Stimulated activated memory B cell treated with anti-CD40 and anti-IgM and Interleukin-4, amounts not matched to agents 10 μg/mL and 1 μg/mL and 100 μg/mL, for 72 hours (primary cell): ENCODE data around the gene LY6G6C.

Source experiments
- ATAC-seq: fragments of 150-1000 bp; cut with Tn5 transposase; 2 replicates; pipeline ENCODE4 v1.10.0; 2021
- H3K27ac Mint-ChIP-seq: one replicate; pipeline ENCODE4 v1.8.0; 2022; ENCODE audit warnings: mild to moderate bottlenecking, mixed read lengths
- H3K27me3 Mint-ChIP-seq: one replicate; pipeline ENCODE4 v1.8.0; 2022; ENCODE audit warnings: mixed read lengths
- H3K36me3 Mint-ChIP-seq: one replicate; pipeline ENCODE4 v1.8.0; 2022; ENCODE audit warnings: mixed read lengths
- H3K4me1 Mint-ChIP-seq: one replicate; pipeline ENCODE4 v1.8.0; 2022; ENCODE audit warnings: mixed read lengths
- H3K4me3 Mint-ChIP-seq: one replicate; pipeline ENCODE4 v1.8.0; 2022; ENCODE audit warnings: mild to moderate bottlenecking, moderate library complexity, mixed read lengths
- H3K9me3 Mint-ChIP-seq: one replicate; pipeline ENCODE4 v1.8.0; 2022; ENCODE audit warnings: mixed read lengths

Gene LY6G6C

GRCh38 chr6:31707701-31708100 lies 13.8 kb downstream of the LY6G6C start:
- Mint-ChIP-seq H3K27ac (no peak overlapping the region), H3K9me3 (no peaks in the 10 kb centered on the region), H3K4me3 (no peak overlapping the region), H3K4me1 (peaks cover 23% of the 10 kb centered on the region), H3K27me3 (no peaks in the 10 kb centered on the region), H3K36me3 (no peaks in the 10 kb centered on the region)
- ATAC-seq = no peak

- Mint-ChIP-seq H3K9me3 (no peaks in the 10 kb centered on the region), H3K4me1 (peaks cover 23% of the 10 kb centered on the region), H3K27me3 (no peaks in the 10 kb centered on the region), H3K36me3 (no peaks in the 10 kb centered on the region), H3K4me3 (no peak within 1 kb of the TSS), H3K27ac (no peak within 1 kb of the TSS)
- ATAC-seq = no peak
Observed at GRCh38 chr6:31706599-31706998, 14.9 kb downstream of the LY6G6C start, which contains the start of gene LY6G6F. Gene LY6G6F (plus strand): TSS chr6:31706866. CDS start chr6:31706907, 41 bp downstream.

GRCh38 chr6:31705931-31706330 lies 15.6 kb downstream of the LY6G6C start:
- Mint-ChIP-seq H3K4me3 (no peak overlapping the region), H3K27me3 (no peaks in the 10 kb centered on the region), H3K27ac (no peak overlapping the region), H3K4me1 (peaks cover 24% of the 10 kb centered on the region), H3K9me3 (no peaks in the 10 kb centered on the region), H3K36me3 (no peaks in the 10 kb centered on the region)
- no peak for ATAC-seq

- Mint-ChIP-seq H3K27ac (peak within 1 kb of the TSS; percentile 96), H3K4me3 (peak within 1 kb of the TSS; percentile 100), H3K27me3 (no peaks in the 10 kb centered on the region), H3K4me1 (peaks cover 20% of the 10 kb centered on the region), H3K9me3 (no peaks in the 10 kb centered on the region), H3K36me3 (no peaks in the 10 kb centered on the region)
- peak; percentile 99 for ATAC-seq
Observed at GRCh38 chr6:31702819-31703716, 18.5 kb downstream of the LY6G6C start, which contains the start of gene ABHD16A. Gene ABHD16A (minus strand): TSS chr6:31703324. CDS start chr6:31703281, 43 bp downstream.

GRCh38 chr6:31702405-31702818 lies 19.1 kb downstream of the LY6G6C start:
- peak; percentile 4 for ATAC-seq
- Mint-ChIP-seq H3K36me3 (peaks cover 5% of the 10 kb centered on the region), H3K4me1 (peaks cover 27% of the 10 kb centered on the region), H3K4me3 (peak overlapping the region; percentile 100), H3K27ac (peak overlapping the region; percentile 96), H3K27me3 (no peaks in the 10 kb centered on the region), H3K9me3 (no peaks in the 10 kb centered on the region)

- H3K4me3 Mint-ChIP-seq = peak overlapping the region; percentile 100
- ATAC-seq = no peak
- H3K9me3 Mint-ChIP-seq = no peaks in the 10 kb centered on the region
- H3K27ac Mint-ChIP-seq = peak overlapping the region; percentile 96
- H3K27me3 Mint-ChIP-seq = no peaks in the 10 kb centered on the region
- peaks cover 30% of the 10 kb centered on the region for H3K4me1 Mint-ChIP-seq
- peaks cover 10% of the 10 kb centered on the region for H3K36me3 Mint-ChIP-seq
Observed at GRCh38 chr6:31701666-31702404, 19.7 kb downstream of the LY6G6C start.

- H3K4me3 Mint-ChIP-seq = no peak overlapping the region
Observed at GRCh38 chr6:31700740-31701401, 20.7 kb downstream of the LY6G6C start.

GRCh38 chr6:31697555-31697954 lies 24.0 kb downstream of the LY6G6C start:
- Mint-ChIP-seq H3K27ac (peak overlapping the region; percentile 23), H3K4me3 (no peak overlapping the region), H3K9me3 (no peaks in the 10 kb centered on the region), H3K36me3 (peaks cover 24% of the 10 kb centered on the region), H3K4me1 (peaks cover 33% of the 10 kb centered on the region), H3K27me3 (no peaks in the 10 kb centered on the region)
- no peak for ATAC-seq

More at GRCh38 chr6:31700740-31701401, 20.7 kb downstream of the LY6G6C start:
- H3K27ac Mint-ChIP-seq = peak overlapping the region; percentile 96
- H3K9me3 Mint-ChIP-seq = no peaks in the 10 kb centered on the region
- H3K4me1 Mint-ChIP-seq = peaks cover 30% of the 10 kb centered on the region
- H3K36me3 Mint-ChIP-seq = peaks cover 17% of the 10 kb centered on the region
- ATAC-seq = no peak
- H3K27me3 Mint-ChIP-seq = no peaks in the 10 kb centered on the region

GRCh38 chr6:31693535-31693934 lies 28.0 kb downstream of the LY6G6C start:
- Mint-ChIP-seq H3K9me3 (no peaks in the 10 kb centered on the region), H3K4me1 (peaks cover 37% of the 10 kb centered on the region), H3K36me3 (peaks cover 55% of the 10 kb centered on the region), H3K4me3 (no peak overlapping the region), H3K27me3 (no peaks in the 10 kb centered on the region), H3K27ac (no peak overlapping the region)
- ATAC-seq = no peak

GRCh38 chr6:31692886-31693285 lies 28.7 kb downstream of the LY6G6C start:
- Mint-ChIP-seq H3K27me3 (no peaks in the 10 kb centered on the region), H3K36me3 (peaks cover 57% of the 10 kb centered on the region), H3K4me1 (peaks cover 35% of the 10 kb centered on the region), H3K4me3 (no peak overlapping the region), H3K27ac (no peak overlapping the region), H3K9me3 (no peaks in the 10 kb centered on the region)
- ATAC-seq = no peak

GRCh38 chr6:31692353-31692752 lies 29.2 kb downstream of the LY6G6C start:
- H3K4me3 Mint-ChIP-seq = no peak overlapping the region
- H3K27ac Mint-ChIP-seq = no peak overlapping the region
- H3K36me3 Mint-ChIP-seq = peaks cover 57% of the 10 kb centered on the region
- no peaks in the 10 kb centered on the region for H3K9me3 Mint-ChIP-seq
- ATAC-seq = no peak
- no peaks in the 10 kb centered on the region for H3K27me3 Mint-ChIP-seq
- H3K4me1 Mint-ChIP-seq = peaks cover 30% of the 10 kb centered on the region

GRCh38 chr6:31691564-31692108 lies 29.9 kb downstream of the LY6G6C start:
- Mint-ChIP-seq H3K36me3 (peaks cover 54% of the 10 kb centered on the region), H3K27me3 (no peaks in the 10 kb centered on the region), H3K9me3 (no peaks in the 10 kb centered on the region), H3K4me1 (peaks cover 28% of the 10 kb centered on the region), H3K4me3 (no peak overlapping the region), H3K27ac (no peak overlapping the region)
- ATAC-seq = no peak

- Mint-ChIP-seq H3K4me3 (no peak overlapping the region), H3K4me1 (peaks cover 28% of the 10 kb centered on the region), H3K27me3 (no peaks in the 10 kb centered on the region), H3K9me3 (no peaks in the 10 kb centered on the region), H3K27ac (no peak overlapping the region), H3K36me3 (peaks cover 54% of the 10 kb centered on the region)
- ATAC-seq = no peak
Observed at GRCh38 chr6:31691078-31691463, 30.5 kb downstream of the LY6G6C start.

GRCh38 chr6:31690231-31691077 lies 31.1 kb downstream of the LY6G6C start:
- Mint-ChIP-seq H3K4me3 (no peak overlapping the region), H3K4me1 (peaks cover 28% of the 10 kb centered on the region), H3K9me3 (no peaks in the 10 kb centered on the region), H3K27me3 (no peaks in the 10 kb centered on the region), H3K27ac (peak overlapping the region; percentile 62), H3K36me3 (peaks cover 55% of the 10 kb centered on the region)
- no peak for ATAC-seq
